ENCODE data around the gene SPATA19. TPM values are rescaled to one million over a fixed set of nuclear protein-coding genes. Genes with fewer than 3 reads are reported as not detected.

The SPATA19 gene
- total RNA-seq, 1 donor from 2014 or later = not detected

GRCh38 chr11:133835593-133836548 lies 9.4 kb downstream of the SPATA19 start:
- DNase-seq = no peak

- peak; percentile 80 for DNase-seq
Measured at GRCh38 chr11:133834682-133835592, 10.4 kb downstream of the SPATA19 start.

- no peak for DNase-seq
Measured at GRCh38 chr11:133833898-133834681, 11.2 kb downstream of the SPATA19 start.

DNA sequence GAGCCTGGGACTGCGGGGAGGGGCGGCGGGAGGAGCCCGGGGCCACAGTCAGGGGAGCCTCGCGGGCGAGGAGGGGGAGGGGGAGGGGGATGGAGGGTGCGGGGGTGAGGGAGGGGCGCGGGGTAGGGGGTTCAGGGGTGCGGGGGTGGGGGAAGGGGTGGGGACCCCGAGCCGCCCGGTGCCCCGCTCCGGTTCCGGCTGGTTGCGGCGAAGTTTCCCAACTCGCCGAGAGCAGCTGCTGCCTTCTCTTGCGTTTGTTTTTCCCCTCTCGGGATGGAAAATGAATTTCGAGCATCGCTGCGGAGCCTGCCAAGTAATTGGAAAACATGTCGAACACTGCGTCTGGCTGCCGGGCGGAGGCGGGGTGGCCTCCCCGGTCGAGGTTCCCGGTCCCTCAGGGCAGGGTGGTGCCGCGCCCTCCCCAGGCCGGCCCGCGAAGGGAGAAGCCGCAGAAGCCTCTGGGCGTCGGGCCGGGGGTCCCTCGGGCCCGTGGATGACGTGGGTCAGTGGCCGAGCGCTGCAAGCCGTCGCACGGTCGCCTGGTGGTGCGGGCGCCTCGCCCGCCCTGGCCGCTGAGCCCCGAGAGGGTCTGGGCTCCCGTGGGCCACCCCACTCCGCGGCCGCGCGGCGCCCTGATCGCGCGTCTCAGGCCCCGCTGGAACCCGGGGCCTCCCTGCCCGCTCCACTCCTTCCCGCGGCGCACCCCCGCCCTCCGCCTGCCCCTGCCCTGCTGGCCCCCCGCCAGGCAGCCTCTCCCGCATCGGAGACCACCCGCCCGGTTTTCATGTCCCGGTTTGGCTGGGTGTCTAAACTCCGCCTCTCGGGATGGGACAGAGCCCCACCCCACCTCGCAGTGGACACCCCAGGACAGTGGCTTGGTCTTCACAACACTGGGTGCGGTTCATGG lies 12.1 kb downstream of the SPATA19 start:
- DNase-seq = no peak

- DNase-seq = no peak
Measured at GRCh38 chr11:133832096-133832990, 13.0 kb downstream of the SPATA19 start.

GRCh38 chr11:133830931-133831907 lies 14.1 kb downstream of the SPATA19 start:
- no peak for DNase-seq

GRCh38 chr11:133829566-133829965 lies 15.7 kb downstream of the SPATA19 start:
- DNase-seq = no peak

GRCh38 chr11:133828871-133829270 lies 16.4 kb downstream of the SPATA19 start:
- DNase-seq = peak; percentile 74

DNA sequence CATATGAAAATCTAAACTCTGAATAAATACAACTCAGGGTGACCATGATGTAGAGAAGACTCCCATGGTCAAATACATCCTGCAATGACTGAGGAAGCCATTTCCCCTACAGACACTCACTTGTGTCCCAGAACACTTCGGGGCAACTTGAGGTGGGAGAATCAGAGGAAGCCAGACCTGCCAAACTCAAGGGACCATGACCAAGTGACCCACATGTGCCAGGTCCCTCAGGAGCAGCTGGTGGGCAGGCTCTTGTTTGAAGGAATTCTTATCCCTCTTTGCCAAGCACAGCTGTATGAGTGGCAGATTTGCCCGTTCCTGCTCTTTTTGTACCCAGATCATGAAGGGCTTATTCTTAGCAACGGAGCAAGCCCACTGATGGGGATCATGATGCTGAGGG lies 17.8 kb downstream of the SPATA19 start:
- no peak for DNase-seq

- no peak for DNase-seq
Measured at GRCh38 chr11:133826866-133827265, 18.4 kb downstream of the SPATA19 start.

DNA sequence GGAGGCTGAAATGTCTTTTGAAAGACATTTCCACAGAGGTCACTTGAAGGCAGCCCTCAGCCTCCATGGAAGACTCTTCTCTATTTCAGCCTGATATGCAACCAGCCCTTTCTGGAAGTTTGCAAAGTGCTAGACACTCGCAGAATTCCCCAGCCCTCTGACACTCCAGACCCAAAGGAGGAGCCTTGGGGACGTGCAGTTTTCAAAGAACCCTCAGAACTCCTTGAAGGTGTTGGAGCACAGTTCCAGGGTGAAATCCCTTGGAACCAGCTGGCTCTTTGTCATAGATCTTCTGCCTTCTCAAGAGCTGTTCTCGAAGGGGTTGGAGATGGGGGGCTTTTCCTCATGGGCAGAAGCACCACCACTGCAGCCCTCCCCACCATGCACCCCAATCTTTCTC lies 19.6 kb downstream of the SPATA19 start:
- DNase-seq = no peak

DNA sequence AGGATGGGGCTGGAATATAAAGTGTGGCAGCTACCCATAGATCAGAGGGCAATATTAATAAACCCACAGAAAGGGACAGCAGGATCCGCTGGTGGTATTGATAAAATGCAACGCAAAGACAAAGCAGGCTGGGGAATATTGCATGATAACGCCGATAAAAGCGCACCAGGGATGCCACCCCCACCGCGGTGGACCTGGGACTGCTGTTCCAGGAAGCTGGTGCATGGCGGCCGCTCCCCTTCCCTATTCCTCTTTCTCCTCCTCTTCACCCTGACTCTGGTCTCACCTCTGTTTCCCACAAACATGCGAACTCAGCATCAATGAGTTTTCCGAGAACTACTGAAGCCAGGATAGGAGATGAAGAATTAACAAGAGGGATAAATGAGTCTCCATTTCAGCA lies 20.2 kb downstream of the SPATA19 start:
- no peak for DNase-seq

GRCh38 chr11:133824593-133824992 lies 20.7 kb downstream of the SPATA19 start:
- no peak for DNase-seq

GRCh38 chr11:133823614-133824013 lies 21.7 kb downstream of the SPATA19 start:
- no peak for DNase-seq

DNA sequence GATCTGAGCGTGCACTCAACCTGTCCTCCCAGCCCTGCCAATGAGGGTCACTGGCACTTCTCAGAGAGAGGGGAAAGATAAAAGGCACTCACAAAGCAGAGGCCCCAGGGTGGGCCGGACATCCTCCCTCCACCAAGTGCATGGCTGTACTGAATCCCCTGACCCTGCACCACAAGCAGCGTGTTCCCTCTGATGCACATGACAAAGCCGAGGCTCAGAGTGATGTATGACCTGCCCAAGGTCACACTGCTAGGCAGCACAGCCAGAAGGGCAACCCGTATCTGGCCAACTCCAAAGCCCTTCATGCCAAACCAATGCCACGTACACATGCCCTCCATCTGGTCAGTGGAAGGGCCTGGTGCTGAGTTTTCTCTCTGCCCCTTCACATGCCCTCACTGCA lies 22.1 kb downstream of the SPATA19 start:
- DNase-seq = no peak

- DNase-seq = peak; percentile 90
Measured at GRCh38 chr11:133821776-133822175, 23.5 kb downstream of the SPATA19 start.

DNA sequence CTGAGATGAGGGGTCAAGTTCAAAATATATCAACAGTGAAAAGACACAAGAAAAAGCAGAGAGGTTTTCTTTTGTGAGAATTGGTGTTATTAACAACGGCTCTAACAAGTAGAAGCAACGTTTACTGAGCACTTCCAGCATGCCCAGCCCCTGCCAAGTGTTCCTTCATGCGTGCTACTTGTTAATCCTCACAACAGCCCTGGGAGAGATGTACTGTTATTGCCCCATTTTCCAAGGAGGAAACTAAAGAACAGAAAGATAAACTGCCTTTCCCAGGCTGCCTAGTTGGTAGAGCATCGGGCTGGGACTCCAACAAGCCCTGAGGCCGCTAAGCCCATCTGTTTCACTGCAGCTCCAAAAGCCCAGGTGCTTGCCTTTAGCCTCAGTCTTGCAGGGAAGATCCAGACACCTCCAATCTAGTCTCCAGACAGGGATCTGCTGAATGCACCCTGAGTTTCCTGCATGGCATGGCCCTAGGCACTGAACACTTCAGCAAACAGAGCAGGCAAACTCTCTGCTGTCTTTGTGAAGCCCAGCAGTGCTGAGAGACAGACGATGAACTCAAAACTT lies 25.5 kb downstream of the SPATA19 start:
- no peak for DNase-seq

- no peak for DNase-seq
Measured at GRCh38 chr11:133819114-133819513, 26.2 kb downstream of the SPATA19 start.

All from tongue (tissue), 2 donors.